GM23338 (cell line): Measurements from ENCODE around the gene GPD1L. TPM values are rescaled to one million over a fixed set of nuclear protein-coding genes. Genes with fewer than 3 reads are reported as not detected.

Experiments used
- ATAC-seq: fragments of 200-7000 bp; cut with Tn5 transposase; 3 replicates; pipeline ENCODE4 v1.9.1; 2020
- DNase-seq: peaks from one replicate; pipeline ENCODE4 v3.0.0-alpha.2; 2015; ENCODE audit warnings: low spot score
- H2AFZ ChIP-seq: fragments of 200-600 bp; sonication (generic); 2 replicates; pipeline ENCODE4 v1.8.0; 2016; ENCODE audit warnings: antibody characterized with exemption, mild to moderate bottlenecking, moderate library complexity
- H3F3A ChIP-seq: fragments of 200-600 bp; sonication (generic); replicated peaks from 2 replicates; pipeline ENCODE4 v1.8.0; 2017; ENCODE audit warnings: antibody characterized with exemption, mixed run types, low read depth
- H3K27ac ChIP-seq: fragments of 200-600 bp; sonication (generic); 2 replicates; pipeline ENCODE4 v1.6.1; 2016; ENCODE audit warnings: low read depth
- H3K27me3 ChIP-seq: fragments of 200-600 bp; sonication (generic); 2 replicates; pipeline ENCODE4 v1.8.0; 2016; ENCODE audit warnings: mild to moderate bottlenecking, mixed run types, moderate library complexity; ENCODE audit not compliant: insufficient read depth
- H3K36me3 ChIP-seq: fragments of 200-600 bp; sonication (generic); 2 replicates; pipeline ENCODE4 v1.8.0; 2016; ENCODE audit warnings: mild to moderate bottlenecking; ENCODE audit not compliant: insufficient read depth
- H3K4me1 ChIP-seq: fragments of 200-600 bp; sonication (generic); 2 replicates; pipeline ENCODE4 v1.8.0; 2016; ENCODE audit warnings: mild to moderate bottlenecking, moderate library complexity; ENCODE audit not compliant: insufficient read depth
- H3K4me2 ChIP-seq: fragments of 200-600 bp; sonication (generic); 2 replicates; pipeline ENCODE4 v1.7.1; 2017; ENCODE audit warnings: mixed run types
- H3K4me3 ChIP-seq: fragments of 200-600 bp; sonication (generic); 2 replicates; pipeline ENCODE4 v1.6.1; 2016; ENCODE audit warnings: mixed run types
- H3K79me2 ChIP-seq: fragments of 200-600 bp; sonication (generic); replicated peaks from 2 replicates; pipeline ENCODE4 v1.8.0; 2017; ENCODE audit warnings: mild to moderate bottlenecking; ENCODE audit not compliant: insufficient read depth
- H3K9me2 ChIP-seq: fragments of 200-600 bp; sonication (generic); 2 replicates; pipeline ENCODE4 v1.8.0; 2017; ENCODE audit not compliant: insufficient read depth
- H4K20me1 ChIP-seq: fragments of 200-600 bp; sonication (generic); replicated peaks from 2 replicates; pipeline ENCODE4 v1.8.0; 2017; ENCODE audit warnings: mild to moderate bottlenecking; ENCODE audit not compliant: insufficient read depth
- H3K27ac Mint-ChIP-seq: 2 replicates; pipeline ENCODE4 v1.8.0; 2020; ENCODE audit warnings: inconsistent platforms, mild to moderate bottlenecking, moderate library complexity, mixed read lengths
- H3K27me3 Mint-ChIP-seq: 3 replicates; pipeline ENCODE4 v1.8.0; 2022; ENCODE audit warnings: low read depth, mild to moderate bottlenecking, moderate library complexity, mixed read lengths, inconsistent platforms; ENCODE audit not compliant: insufficient read depth, poor library complexity
- H3K36me3 Mint-ChIP-seq: 3 replicates; pipeline ENCODE4 v1.8.0; 2021; ENCODE audit warnings: low read depth, mild to moderate bottlenecking, inconsistent platforms, moderate library complexity, mixed read lengths
- H3K4me1 Mint-ChIP-seq: 3 replicates; pipeline ENCODE4 v1.8.0; 2020; ENCODE audit warnings: mild to moderate bottlenecking, inconsistent platforms, mixed read lengths
- H3K4me3 Mint-ChIP-seq: 3 replicates; pipeline ENCODE4 v1.8.0; 2021; ENCODE audit warnings: moderate library complexity, mild to moderate bottlenecking, inconsistent platforms, mixed read lengths
- H3K9me3 Mint-ChIP-seq: 3 replicates; pipeline ENCODE4 v1.8.0; 2020; ENCODE audit warnings: moderate library complexity, mild to moderate bottlenecking, inconsistent platforms, mixed read lengths
- CTCF ChIP-seq, 2 experiments: fragments of 200-600 bp in 1 of 2; sonication (generic) in 1 of 2; conservative IDR thresholded peaks; 2 replicates each; pipeline versions ENCODE4 v1.5.1 to v1.6.1; 2016 to 2017; ENCODE audit warnings: antibody characterized with exemption in 2 of 2, low read depth in 2 of 2, mild to moderate bottlenecking in 2 of 2, moderate library complexity in 1 of 2
- ETS1 ChIP-seq: IDR thresholded peaks from 2 replicates; pipeline ENCODE4 v1.6.1; 2016; ENCODE audit warnings: antibody characterized with exemption
- EZH2 ChIP-seq: fragments of 200-600 bp; sonication (generic); IDR thresholded peaks from one replicate; pipeline ENCODE4 v1.8.0; 2017; ENCODE audit warnings: antibody characterized with exemption, mild to moderate bottlenecking, low read depth; ENCODE audit not compliant: unreplicated experiment
- EZH2phosphoT487 ChIP-seq: fragments of 200-600 bp; sonication (generic); IDR thresholded peaks from one replicate; pipeline ENCODE4 v1.8.1; 2018; ENCODE audit warnings: antibody characterized with exemption; ENCODE audit not compliant: unreplicated experiment
- STAT1 ChIP-seq: IDR thresholded peaks from one replicate; pipeline ENCODE4 v1.6.1; 2016; ENCODE audit warnings: antibody characterized with exemption; ENCODE audit not compliant: unreplicated experiment
- ZNF462 ChIP-seq: fragments of 250-450 bp; sonication (Bioruptor Pico); IDR thresholded peaks from 2 replicates; pipeline ENCODE4 v1.5.0; 2020; ENCODE audit warnings: mild to moderate bottlenecking, moderate library complexity
- polyA plus RNA-seq: library from polyadenylated mRNA; unstranded; fragments of >200 nt; fragmentation: Nextera tagmentation; extraction: Ambion mirVana; gene quantifications from 2 replicates; pipeline ENCODE4 v1.2.1, GENCODE V29; 2016
- total RNA-seq: library from RNA; depleted of rRNA; stranded (reverse); fragments of >200 nt; shearing (Covaris generic); gene quantifications from 2 replicates; pipeline ENCODE4 v1.2.3, GENCODE V29; 2014

The GPD1L gene
- total and polyA plus RNA-seq, 2 experiments from 2014 or later = 2.0 to 6.4 TPM

- no peak for TF ChIP-seq ZNF462 (CRISPR knock-in tag)
- TF ChIP-seq STAT1 = no peak
Measured at GRCh38 chr3:32147509-32147908, 41.1 kb downstream of the GPD1L start (continued).

GRCh38 chr3:32147933-32148332 is 41.5 kb downstream of the GPD1L start:
- ATAC-seq (peak; percentile 47), DNase-seq (peak; percentile 22)
- peak overlapping the region; percentile 40; the same call in 1 of the 2 replicates for H3K4me2 ChIP-seq
- Mint-ChIP-seq H3K9me3 (no peaks in the 10 kb centered on the region), H3K4me3 (peak overlapping the region; percentile 13; the same call in 1 of the 3 replicates), H3K27me3 (peaks cover 10% of the 10 kb centered on the region), H3K27ac (peak overlapping the region; percentile 64), H3K4me1 (peaks cover 25% of the 10 kb centered on the region), H3K36me3 (no peaks in the 10 kb centered on the region; the same call in 2 of the 3 replicates)
- no peak overlapping the region for H3K4me3 ChIP-seq
- H3K27ac ChIP-seq = no peak overlapping the region
- H3K9me2 ChIP-seq = no peaks in the 10 kb centered on the region
- H3K4me1 ChIP-seq = peaks cover 26% of the 10 kb centered on the region
- no peaks in the 10 kb centered on the region for H3K27me3 ChIP-seq
- H4K20me1 ChIP-seq = no peaks in the 10 kb centered on the region
- no peaks in the 10 kb centered on the region for H3F3A ChIP-seq
- no peak overlapping the region for H2AFZ ChIP-seq
- H3K36me3 ChIP-seq = no peaks in the 10 kb centered on the region
- no peak for TF ChIP-seq ETS1
- no peak for TF ChIP-seq EZH2phosphoT487
- 0 out of 2 replicates have a peak, but pooled peaks have one; percentile 12 for TF ChIP-seq ZNF462 (CRISPR knock-in tag)
- TF ChIP-seq CTCF (conservative IDR thresholded peaks at IDR 0.05; ENCODE audit: low read depth in 2 of 2) = peak; percentile 26 to 40
- no peak for TF ChIP-seq EZH2
- no peaks in the 10 kb centered on the region for H3K79me2 ChIP-seq
